Mammary microvascular endothelial cell (primary cell): ENCODE results near the gene SLFN12. TPM values are rescaled to one million over a fixed set of nuclear protein-coding genes. Genes with fewer than 3 reads are reported as not detected.

Experiments used
- total RNA-seq: library from RNA; depleted of rRNA; stranded (reverse); fragments of >200 nt; gene quantifications from 2 replicates; pipeline ENCODE4 v1.2.3, GENCODE V29; 2015

The SLFN12 gene
- total RNA-seq, result 29.4 and 38.2 TPM in 2 replicates

GRCh38 chr17:35432176-35433074 is at the start of gene SLFN12:
Gene SLFN12, minus strand, starts transcription at chr17:35432500. Its CDS starts 9,472 bp downstream, at chr17:35423028.

GRCh38 chr17:35448214-35448898 is 16.1 kb upstream of the SLFN12 start, which contains the start of gene SLFN13:
Gene SLFN13, minus strand, starts transcription at chr17:35448766. Its CDS starts 3,086 bp downstream, at chr17:35445680.

GRCh38 chr17:35373534-35373983 is 58.7 kb downstream of the SLFN12 start, which contains the start of gene SLFN11:
Gene SLFN11, minus strand, starts transcription at chr17:35373621. Its CDS starts 9,814 bp downstream, at chr17:35363807.

Other genes starting within 250 kb of the SLFN12 start
- not detected in 2 replicates for gene SLC35G3, start 238.1 kb downstream of the SLFN12 start, total RNA-seq
- 21.4 and 22.6 TPM in 2 replicates for gene SLFN5, start 189.4 kb downstream of the SLFN12 start, total RNA-seq
- gene SLFN11, start 58.9 kb downstream of the SLFN12 start, total RNA-seq, result 74.9 and 82.3 TPM in 2 replicates
- 3.6 and 6.2 TPM in 2 replicates for gene SLFN13, start 16.3 kb upstream of the SLFN12 start, total RNA-seq
- gene SLFN12L, start 105.2 kb upstream of the SLFN12 start, total RNA-seq, result under 0.01 TPM in 1 of 2 replicates, not detected in the other
- not detected in 2 replicates for gene SLFN14, start 128.3 kb upstream of the SLFN12 start, total RNA-seq
- gene PEX12, start 146.1 kb upstream of the SLFN12 start, total RNA-seq, result 4.0 and 5.8 TPM in 2 replicates
- gene AP2B1, start 154.8 kb upstream of the SLFN12 start, total RNA-seq, result 92.9 and 105 TPM in 2 replicates